GM10266 (cell line): ENCODE data around the gene PRXL2B.

Experiments used
- DNase-seq: peaks from one replicate; pipeline ENCODE4 v3.0.0; 2012; ENCODE audit errors: extremely low spot score
- TF ChIP-seq, protein P1 (sequence below): IDR thresholded peaks from 2 replicates; pipeline ENCODE4 v1.5.1; 2012; ENCODE audit warnings: mild to moderate bottlenecking, low read depth; ENCODE audit not compliant: control insufficient read depth, insufficient read depth; ENCODE audit errors: missing control alignments

Gene PRXL2B

DNA sequence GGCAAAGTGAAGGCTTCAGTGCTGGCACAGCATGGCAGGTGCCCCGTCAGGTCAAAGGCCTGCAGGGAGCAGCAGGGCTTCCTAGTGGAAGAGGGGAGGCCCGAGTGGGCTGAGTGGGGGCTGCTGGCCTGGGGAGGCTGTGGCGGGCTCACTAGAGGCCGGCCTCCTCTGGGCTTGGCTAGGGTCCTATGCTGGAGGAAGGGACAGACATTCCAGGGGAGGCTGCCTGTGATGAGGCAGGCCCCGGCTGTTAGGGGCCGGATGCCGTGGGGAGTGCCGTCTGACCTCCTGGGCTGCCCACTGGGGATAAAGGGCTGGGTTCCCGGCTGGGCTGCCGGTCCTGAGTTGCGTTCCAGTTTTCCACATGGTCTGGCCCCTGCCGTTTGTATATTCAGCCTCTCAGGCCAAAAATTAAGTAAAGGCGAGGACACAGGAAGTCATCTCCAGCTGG lies 21.1 kb downstream of the PRXL2B start:
- no peak for DNase-seq
- TF ChIP-seq, protein P1, sequence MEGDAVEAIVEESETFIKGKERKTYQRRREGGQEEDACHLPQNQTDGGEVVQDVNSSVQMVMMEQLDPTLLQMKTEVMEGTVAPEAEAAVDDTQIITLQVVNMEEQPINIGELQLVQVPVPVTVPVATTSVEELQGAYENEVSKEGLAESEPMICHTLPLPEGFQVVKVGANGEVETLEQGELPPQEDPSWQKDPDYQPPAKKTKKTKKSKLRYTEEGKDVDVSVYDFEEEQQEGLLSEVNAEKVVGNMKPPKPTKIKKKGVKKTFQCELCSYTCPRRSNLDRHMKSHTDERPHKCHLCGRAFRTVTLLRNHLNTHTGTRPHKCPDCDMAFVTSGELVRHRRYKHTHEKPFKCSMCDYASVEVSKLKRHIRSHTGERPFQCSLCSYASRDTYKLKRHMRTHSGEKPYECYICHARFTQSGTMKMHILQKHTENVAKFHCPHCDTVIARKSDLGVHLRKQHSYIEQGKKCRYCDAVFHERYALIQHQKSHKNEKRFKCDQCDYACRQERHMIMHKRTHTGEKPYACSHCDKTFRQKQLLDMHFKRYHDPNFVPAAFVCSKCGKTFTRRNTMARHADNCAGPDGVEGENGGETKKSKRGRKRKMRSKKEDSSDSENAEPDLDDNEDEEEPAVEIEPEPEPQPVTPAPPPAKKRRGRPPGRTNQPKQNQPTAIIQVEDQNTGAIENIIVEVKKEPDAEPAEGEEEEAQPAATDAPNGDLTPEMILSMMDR = no peak

DNA sequence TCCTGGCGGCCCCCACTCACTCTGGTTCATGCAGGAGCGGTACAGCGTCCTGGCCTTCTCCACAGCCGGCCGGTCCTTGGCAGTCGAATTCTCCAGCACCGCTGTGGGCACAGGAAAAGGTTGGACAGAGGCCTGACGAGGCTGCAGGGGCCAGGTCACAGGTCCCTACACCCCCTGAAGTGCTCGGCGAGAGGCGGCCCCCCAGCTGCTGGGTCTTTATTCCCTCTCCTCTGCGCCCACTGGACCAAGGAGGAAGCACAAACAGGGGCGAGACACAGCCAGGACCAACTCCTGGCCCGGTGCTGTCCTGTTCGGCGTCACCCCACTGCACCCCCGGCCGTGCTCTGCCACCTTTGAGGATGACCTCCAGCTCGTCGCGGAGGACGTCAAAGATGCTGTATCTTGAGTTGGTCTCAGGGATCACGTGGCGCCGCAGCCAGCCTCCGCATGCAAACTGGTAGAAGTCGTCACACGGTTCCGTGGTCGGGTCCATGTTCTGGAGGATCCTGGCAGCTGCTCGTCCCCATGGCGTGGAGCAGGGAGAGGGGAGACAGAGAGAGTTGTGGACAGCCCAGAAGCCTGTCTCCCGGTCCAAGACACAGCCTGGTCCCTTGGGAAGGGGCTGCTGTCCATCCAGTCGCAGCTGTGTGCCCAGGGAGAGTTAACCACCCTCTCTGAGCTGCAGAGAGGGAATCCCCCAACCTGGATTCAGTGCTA lies 22.9 kb downstream of the PRXL2B start:
- TF ChIP-seq, protein P1 = no peak
- no peak for DNase-seq

- TF ChIP-seq, protein P1 = no peak
- no peak for DNase-seq
Measured at GRCh38 chr1:2610036-2610959, 23.7 kb downstream of the PRXL2B start.

GRCh38 chr1:2611031-2611501 lies 24.5 kb downstream of the PRXL2B start:
- DNase-seq = no peak
- TF ChIP-seq, protein P1 = no peak

DNA sequence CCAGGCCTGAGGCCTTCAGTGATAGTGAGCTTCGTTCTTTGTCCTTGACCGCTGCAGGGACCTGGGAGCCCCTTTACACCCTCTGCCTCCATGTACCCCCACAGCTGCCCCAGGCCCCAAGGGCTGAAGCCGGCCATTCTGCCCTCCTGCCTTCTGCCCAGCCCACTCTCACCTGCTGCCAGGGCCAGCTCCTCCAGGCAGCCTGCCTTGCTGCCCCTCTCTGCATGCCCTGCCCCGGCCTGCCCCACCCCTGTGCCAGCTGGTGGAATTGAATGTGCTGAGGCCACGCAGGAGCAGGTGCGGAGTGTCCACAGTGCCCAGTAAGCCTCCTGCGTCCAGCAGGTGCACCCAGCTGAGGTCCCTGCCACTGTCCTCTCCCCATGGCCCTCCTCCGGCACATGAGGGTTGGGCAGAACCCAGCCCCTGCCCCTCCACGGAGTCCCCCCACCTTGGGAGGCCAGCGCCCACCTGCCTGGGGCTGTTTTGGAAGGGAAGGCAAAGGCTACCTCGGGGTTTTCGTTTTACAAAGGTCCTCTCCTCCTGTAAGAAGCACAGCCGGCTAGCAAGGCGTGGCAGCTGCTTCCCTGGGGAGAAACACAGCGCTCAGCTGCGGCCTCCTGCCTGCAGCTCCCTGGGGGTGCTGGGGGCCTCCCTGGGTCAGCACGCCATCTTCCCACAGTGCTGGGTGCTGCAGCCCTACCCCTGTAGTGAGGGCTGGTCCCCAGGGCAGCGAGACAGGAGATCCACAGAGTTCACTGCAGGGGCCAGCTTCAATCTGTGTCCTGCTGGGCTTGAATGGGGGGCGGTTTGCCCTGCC lies 25.3 kb downstream of the PRXL2B start:
- TF ChIP-seq, protein P1 = no peak
- DNase-seq = no peak

GRCh38 chr1:2612591-2613365 lies 26.2 kb downstream of the PRXL2B start:
- no peak for DNase-seq
- TF ChIP-seq, protein P1 = no peak
